Caco-2 (cell line): Measurements from ENCODE around the gene CHKA. TPM values are rescaled to one million over a fixed set of nuclear protein-coding genes. Genes with fewer than 3 reads are reported as not detected.
A peak's percentile ranks its signal among the peaks of the same experiment; 100 is the strongest.

Experiments
- BruUV-seq: library from RNA; stranded (reverse); fragments of 400-500 nt; replicated peaks from 2 replicates; lab custom pipeline; 2021; lab: Mats Ljungman, UMichigan
- CTCF ChIA-PET: fragments of 300-600 bp; sonication (Branson Sonifier 250); formaldehyde crosslinking; loops from one replicate; lab custom pipeline; 2022; ENCODE audit warnings: antibody characterized with exemption; lab: Charles Lee
- POLR2A ChIA-PET: fragments of 300-600 bp; sonication (Branson Sonifier 250); formaldehyde crosslinking; loops from one replicate; lab custom pipeline; 2022; ENCODE audit warnings: antibody characterized with exemption; lab: Charles Lee
- DNase-seq, 2 experiments: peaks; one replicate each; pipeline versions ENCODE4 v3.0.0 to v3.0.0-alpha.2; 2020 to 2022
- H3K27me3 ChIP-seq: replicated peaks from 2 replicates; pipeline ENCODE4 v1.6.0; 2011; ENCODE audit warnings: low read length; ENCODE audit not compliant: control insufficient read depth, insufficient read depth
- H3K36me3 ChIP-seq: 2 replicates; pipeline ENCODE4 v1.5.1; 2011; ENCODE audit warnings: low read length; ENCODE audit not compliant: control insufficient read depth, insufficient read depth
- H3K4me1 ChIP-seq: fragments of 250-450 bp; sonication (Bioruptor Pico); 2 replicates; pipeline ENCODE4 v1.5.1; 2020; ENCODE audit warnings: mild to moderate bottlenecking
- H3K4me3 ChIP-seq: 2 replicates; pipeline ENCODE4 v1.5.1; 2011; ENCODE audit warnings: low read depth, mild to moderate bottlenecking, control low read depth, low read length
- H3K9me3 ChIP-seq: fragments of 250-450 bp; sonication (Bioruptor Pico); 2 replicates; pipeline ENCODE4 v1.5.1; 2020; ENCODE audit warnings: mild to moderate bottlenecking, moderate library complexity
- H3K27ac Mint-ChIP-seq: one replicate; pipeline ENCODE4 v1.8.0; 2022; ENCODE audit warnings: mixed read lengths; ENCODE audit not compliant: unreplicated experiment
- H3K27me3 Mint-ChIP-seq: one replicate; pipeline ENCODE4 v1.8.0; 2022; ENCODE audit warnings: mixed read lengths; ENCODE audit not compliant: insufficient read depth, unreplicated experiment
- H3K36me3 Mint-ChIP-seq: one replicate; pipeline ENCODE4 v1.8.0; 2022; ENCODE audit warnings: mild to moderate bottlenecking, mixed read lengths; ENCODE audit not compliant: insufficient read depth, unreplicated experiment
- H3K4me1 Mint-ChIP-seq: one replicate; pipeline ENCODE4 v1.8.0; 2022; ENCODE audit warnings: low read depth, mixed read lengths; ENCODE audit not compliant: unreplicated experiment
- H3K4me3 Mint-ChIP-seq: one replicate; pipeline ENCODE4 v1.8.0; 2022; ENCODE audit warnings: mild to moderate bottlenecking, moderate library complexity, mixed read lengths; ENCODE audit not compliant: unreplicated experiment
- H3K9me3 Mint-ChIP-seq: one replicate; pipeline ENCODE4 v1.8.0; 2022; ENCODE audit warnings: mixed read lengths; ENCODE audit not compliant: unreplicated experiment
- intact Hi-C: fragments of 100-400 bp; cut with micrococcal nuclease; formaldehyde crosslinking; loops from one replicate; pipeline ENCODE4 v1.10.0; 2022; ENCODE audit not compliant: unreplicated experiment
- total RNA-seq: library from RNA; stranded (reverse); gene quantifications from 2 replicates; pipeline ENCODE4 v1.2.3, GENCODE V29; 2022
- TF ChIP-seq, protein P1 (sequence below), 2 experiments: fragments of 200-600 bp in 1 of 2; IDR thresholded peaks; 1 replicate in 1 of 2; 2 replicates in 1 of 2; pipeline versions ENCODE4 v1.5.1 to v1.8.0; 2011 to 2022; ENCODE audit warnings: antibody characterized with exemption in 1 of 2, control low read depth in 1 of 2, inconsistent platforms in 1 of 2, low read depth in 1 of 2, low read length in 1 of 2, mild to moderate bottlenecking in 1 of 2, moderate library complexity in 1 of 2; ENCODE audit not compliant: insufficient read depth in 1 of 2, severe bottlenecking in 1 of 2, unreplicated experiment in 1 of 2

The CHKA gene
- total RNA-seq, 1 experiment from 2014 or later: 169 TPM

DNA sequence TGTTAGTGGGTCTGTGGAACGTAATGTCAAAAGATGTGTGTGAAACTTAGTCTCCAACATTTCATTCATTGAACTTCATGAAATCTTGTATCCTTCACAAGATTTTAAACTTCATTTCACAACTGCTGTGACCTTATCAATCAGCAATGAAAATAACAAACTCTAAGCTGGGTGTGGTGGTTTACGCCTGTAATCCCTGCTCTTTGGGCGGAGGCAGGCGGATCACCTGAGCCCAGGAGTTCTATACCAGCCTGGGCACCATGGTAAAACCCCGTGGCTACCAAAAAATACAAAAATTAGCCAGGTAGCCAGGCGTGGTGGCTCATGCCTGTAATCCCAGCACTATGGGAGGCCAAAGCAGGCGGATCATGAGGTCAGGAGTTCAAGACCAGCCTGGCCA, 5.1 kb downstream of the CHKA start:
- TF ChIP-seq, protein P1, sequence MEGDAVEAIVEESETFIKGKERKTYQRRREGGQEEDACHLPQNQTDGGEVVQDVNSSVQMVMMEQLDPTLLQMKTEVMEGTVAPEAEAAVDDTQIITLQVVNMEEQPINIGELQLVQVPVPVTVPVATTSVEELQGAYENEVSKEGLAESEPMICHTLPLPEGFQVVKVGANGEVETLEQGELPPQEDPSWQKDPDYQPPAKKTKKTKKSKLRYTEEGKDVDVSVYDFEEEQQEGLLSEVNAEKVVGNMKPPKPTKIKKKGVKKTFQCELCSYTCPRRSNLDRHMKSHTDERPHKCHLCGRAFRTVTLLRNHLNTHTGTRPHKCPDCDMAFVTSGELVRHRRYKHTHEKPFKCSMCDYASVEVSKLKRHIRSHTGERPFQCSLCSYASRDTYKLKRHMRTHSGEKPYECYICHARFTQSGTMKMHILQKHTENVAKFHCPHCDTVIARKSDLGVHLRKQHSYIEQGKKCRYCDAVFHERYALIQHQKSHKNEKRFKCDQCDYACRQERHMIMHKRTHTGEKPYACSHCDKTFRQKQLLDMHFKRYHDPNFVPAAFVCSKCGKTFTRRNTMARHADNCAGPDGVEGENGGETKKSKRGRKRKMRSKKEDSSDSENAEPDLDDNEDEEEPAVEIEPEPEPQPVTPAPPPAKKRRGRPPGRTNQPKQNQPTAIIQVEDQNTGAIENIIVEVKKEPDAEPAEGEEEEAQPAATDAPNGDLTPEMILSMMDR (IDR thresholded peaks at IDR 0.05; ENCODE audit: insufficient read depth in 1 of 2, low read depth in 1 of 2, low read length in 1 of 2, severe bottlenecking in 1 of 2, unreplicated experiment in 1 of 2): no peak
- H3K4me1 Mint-ChIP-seq: peaks cover 28% of the 10 kb centered on the region
- no peak overlapping the region for H3K4me3 Mint-ChIP-seq
- H3K36me3 Mint-ChIP-seq: peaks cover 97% of the 10 kb centered on the region
- intact Hi-C loops: loop anchor here (10.0 kb wide), 1 partner anchor 159 kb away; the partner anchor contains the start of gene C11orf24
- no peaks in the 10 kb centered on the region for H3K9me3 Mint-ChIP-seq
- no TSS peak for BruUV-seq
- ChIA-PET POLR2A (interaction anchor here (0.9 to 2.2 kb wide), 2 partner anchors 12 to 31 kb away, joined by 5 to 7 read pairs; no protein-coding TSS in a partner anchor), CTCF (no interaction called here)
- 0 out of 2 replicates have a peak, but pooled peaks cover 5% of the 10 kb centered on the region for H3K36me3 ChIP-seq
- no peaks in the 10 kb centered on the region for H3K27me3 Mint-ChIP-seq
- no peak overlapping the region for H3K4me3 ChIP-seq
- H3K27me3 ChIP-seq: no peaks in the 10 kb centered on the region
- peak in 1 of 2 experiments; percentile 25 for DNase-seq
- H3K27ac Mint-ChIP-seq: peak overlapping the region; percentile 12
- peaks cover 37% of the 10 kb centered on the region for H3K4me1 ChIP-seq
- no peaks in the 10 kb centered on the region for H3K9me3 ChIP-seq

DNA sequence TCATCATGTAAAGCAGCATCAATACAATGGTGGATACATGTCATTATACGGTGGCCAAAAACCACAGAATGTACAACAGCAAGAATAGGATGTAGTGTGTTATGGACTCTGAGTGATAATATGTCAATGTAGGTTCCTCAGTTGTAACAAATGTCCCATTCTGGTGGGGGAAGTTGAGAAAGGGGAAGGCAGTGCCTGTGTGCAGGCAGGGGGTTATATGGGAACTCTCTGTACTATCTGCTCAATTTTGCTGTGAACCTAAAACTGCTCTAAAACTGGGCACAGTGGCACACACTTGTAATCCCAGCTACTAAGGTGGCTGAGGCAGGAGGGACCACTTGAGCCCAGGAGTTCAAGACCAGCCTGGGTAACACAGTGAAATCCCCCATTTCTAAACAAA, 5.9 kb downstream of the CHKA start:
- CTCF ChIA-PET: interaction anchor here (0.6 kb wide), 1 partner anchor 96 kb away, joined by 3 read pairs; no protein-coding TSS in a partner anchor

DNA sequence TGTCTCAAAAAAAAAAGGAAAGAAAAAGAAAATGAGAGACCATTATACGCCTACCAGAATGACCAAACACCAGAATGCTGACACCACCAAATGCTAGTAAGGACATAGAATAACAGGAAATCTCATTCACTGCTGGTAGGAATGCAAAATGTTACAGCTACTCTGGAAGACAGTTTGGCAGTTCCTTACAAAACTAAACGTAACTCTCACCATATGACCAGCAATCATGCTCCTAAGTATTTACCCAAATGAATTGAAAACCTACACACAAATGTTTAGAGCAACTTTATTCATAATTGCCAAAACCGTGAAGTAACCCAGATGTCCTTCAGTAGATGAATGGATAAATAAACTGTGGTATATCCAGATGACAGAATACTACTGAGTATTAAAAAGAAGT, 7.2 kb downstream of the CHKA start:
- Mint-ChIP-seq H3K27me3 (no peaks in the 10 kb centered on the region), H3K36me3 (peaks cover 87% of the 10 kb centered on the region), H3K27ac (peak overlapping the region; percentile 21), H3K9me3 (no peaks in the 10 kb centered on the region), H3K4me1 (peaks cover 28% of the 10 kb centered on the region), H3K4me3 (no peak overlapping the region)
- H3K4me3 ChIP-seq: no peak overlapping the region
- H3K9me3 ChIP-seq: no peaks in the 10 kb centered on the region
- CTCF ChIA-PET: interaction anchor here (0.7 kb wide), 1 partner anchor 19 kb away, joined by 5 read pairs; no protein-coding TSS in a partner anchor
- BruUV-seq: no TSS peak
- H3K36me3 ChIP-seq: peaks cover 7% of the 10 kb centered on the region; the same call in 1 of the 2 replicates
- H3K27me3 ChIP-seq: no peaks in the 10 kb centered on the region
- POLR2A ChIA-PET: interaction anchor here (0.7 kb wide), 2 partner anchors 8 to 12 kb away, joined by 8 to 9 read pairs; no protein-coding TSS in a partner anchor
- TF ChIP-seq, protein P1 (IDR thresholded peaks at IDR 0.05; ENCODE audit: insufficient read depth in 1 of 2, low read depth in 1 of 2, low read length in 1 of 2, severe bottlenecking in 1 of 2, unreplicated experiment in 1 of 2): no peak
- H3K4me1 ChIP-seq: peaks cover 33% of the 10 kb centered on the region
- intact Hi-C loops: loop anchor here (10.0 kb wide), 1 partner anchor 161 kb away; the partner anchor contains the start of gene C11orf24
- DNase-seq: no peak

More for the DNA sequence above, 5.9 kb downstream of the CHKA start:
- no peaks in the 10 kb centered on the region for H3K27me3 Mint-ChIP-seq
- no TSS peak for BruUV-seq
- H3K4me1 ChIP-seq: peaks cover 37% of the 10 kb centered on the region
- H3K4me3 ChIP-seq: no peak overlapping the region
- peaks cover 89% of the 10 kb centered on the region for H3K36me3 Mint-ChIP-seq
- no peaks in the 10 kb centered on the region for H3K27me3 ChIP-seq
- POLR2A ChIA-PET: no interaction called here
- H3K4me1 Mint-ChIP-seq: peaks cover 28% of the 10 kb centered on the region
- intact Hi-C loops: loop anchor here (10.0 kb wide), 1 partner anchor 160 kb away; the partner anchor contains the start of gene C11orf24
- H3K4me3 Mint-ChIP-seq: no peak overlapping the region
- 0 out of 2 replicates have a peak, but pooled peaks cover 5% of the 10 kb centered on the region for H3K36me3 ChIP-seq
- H3K9me3 ChIP-seq: no peaks in the 10 kb centered on the region
- DNase-seq: peak in 1 of 2 experiments; percentile 19
- TF ChIP-seq, protein P1 (IDR thresholded peaks at IDR 0.05; ENCODE audit: insufficient read depth in 1 of 2, low read depth in 1 of 2, low read length in 1 of 2, severe bottlenecking in 1 of 2, unreplicated experiment in 1 of 2): no peak
- H3K27ac Mint-ChIP-seq: no peak overlapping the region
- H3K9me3 Mint-ChIP-seq: no peaks in the 10 kb centered on the region
